HG03039 (cell line): Measurements from ENCODE around the gene STUB1.
"Not testable (repeated sequence)": the region's sequence is repeated elsewhere in the genome, so short reads cannot be mapped to it uniquely, and the experiment has no call there.

Source experiments
- ATAC-seq: cut with Tn5 transposase; IDR thresholded peaks from one replicate; pipeline ENCODE4 v1.9.1; 2021; ENCODE audit warnings: mild to moderate bottlenecking, moderate library complexity; ENCODE audit not compliant: unreplicated experiment

The STUB1 gene

GRCh38 chr16:678209-678857 lies 1.9 kb upstream of the STUB1 start:
- no peak for ATAC-seq

GRCh38 chr16:678858-679813 lies 1.1 kb upstream of the STUB1 start:
- no peak for ATAC-seq

- no peak for ATAC-seq
These were observed 375 bp downstream of the STUB1 start for GRCh38 chr16:680625-680945.

GRCh38 chr16:680967-681745 lies 946 bp downstream of the STUB1 start:
- no peak for ATAC-seq

- ATAC-seq = no peak
These were observed 1.7 kb downstream of the STUB1 start for GRCh38 chr16:681746-682427.

- no peak for ATAC-seq
These were observed 2.5 kb downstream of the STUB1 start for GRCh38 chr16:682493-683395.

GRCh38 chr16:683396-684070 lies 3.3 kb downstream of the STUB1 start:
- ATAC-seq = peak; percentile 1

GRCh38 chr16:684071-684794 lies 4.0 kb downstream of the STUB1 start, which contains the start of gene JMJD8:
JMJD8 (minus strand) TSS chr16:684334; CDS start chr16:684319, 15 bp downstream.
- ATAC-seq = peak; percentile 51

GRCh38 chr16:684961-685696 lies 4.9 kb downstream of the STUB1 start:
- ATAC-seq = no peak

- ATAC-seq = no peak
These were observed 5.8 kb downstream of the STUB1 start for GRCh38 chr16:685967-686366.

GRCh38 chr16:686459-687260 lies 6.5 kb downstream of the STUB1 start:
- no peak for ATAC-seq

- ATAC-seq = no peak
These were observed 7.3 kb downstream of the STUB1 start for GRCh38 chr16:687499-687898.

- no peak for ATAC-seq
These were observed 9.1 kb downstream of the STUB1 start for GRCh38 chr16:689175-689897.

GRCh38 chr16:691242-691641 lies 11.0 kb downstream of the STUB1 start:
- ATAC-seq = not testable (repeated sequence)

GRCh38 chr16:692356-693108 lies 12.3 kb downstream of the STUB1 start:
- no peak for ATAC-seq

- ATAC-seq = no peak
These were observed 13.2 kb downstream of the STUB1 start for GRCh38 chr16:693364-693763.
